ENCODE results near the gene BICRA. TPM values are rescaled to one million over a fixed set of nuclear protein-coding genes. Genes with fewer than 3 reads are reported as not detected.
A peak's percentile ranks its signal among the peaks of the same experiment; 100 is the strongest.

The BICRA gene
- total and polyA plus RNA-seq, 2 donors (not counting 1 experiment from before 2014, with no cell fraction given): 14.1 to 34.7 TPM

GRCh38 chr19:47609906-47610894, 1.3 kb downstream of the BICRA start:
- Histone ChIP-seq H4K20me1 (ENCODE audit: control insufficient read depth, insufficient read depth, low read length, poor library complexity, severe bottlenecking) (peaks cover 56% of the 10 kb centered on the region), H2AFZ (ENCODE audit: insufficient read depth, low read depth, low read length, poor library complexity, severe bottlenecking) (peak overlapping the region; percentile 94), H3K9me3 (ENCODE audit: control extremely low read depth in 1 of 3, control insufficient read depth in 2 of 3, insufficient read depth in 1 of 3, low read length in 2 of 3) (peaks cover 0 to 5% (median 0%) of the 10 kb centered on the region in 3 donors), H3K4me2 (replicated peaks; ENCODE audit: low read depth, low read length, poor library complexity, severe bottlenecking) (peak overlapping the region; percentile 96), H3K27ac (ENCODE audit: low read length in 2 of 2) (peak overlapping the region; percentile 12 to 78), H3K36me3 (replicated peaks in 1 of 2; ENCODE audit: control extremely low read depth in 1 of 2, control insufficient read depth in 1 of 2, extremely low read depth in 1 of 2, insufficient read depth in 2 of 2, low read length in 1 of 2) (peaks cover 0 to 2% of the 10 kb centered on the region in 2 experiments), H3K79me2 (ENCODE audit: control insufficient read depth, insufficient read depth, low read length) (peaks cover 66% of the 10 kb centered on the region), H3K4me1 (ENCODE audit: control insufficient read depth in 2 of 2, insufficient read depth in 2 of 2, low read length in 2 of 2) (peaks cover 17 to 18% of the 10 kb centered on the region in 2 donors), H3K4me3 (ENCODE audit: control extremely low read depth in 1 of 5, extremely low read depth in 1 of 5, insufficient read depth in 1 of 5, low read depth in 2 of 5, low read length in 4 of 5) (peak overlapping the region; percentile 9 to 98 (median 88)), H3K9ac (ENCODE audit: low read length) (peak overlapping the region; percentile 82), H3K27me3 (replicated peaks in 1 of 4; ENCODE audit: control extremely low read depth in 1 of 4, control insufficient read depth in 3 of 4, insufficient read depth in 4 of 4, low read length in 3 of 4) (no peaks in the 10 kb centered on the region)
- DNase-seq (peak; percentile 57), ATAC-seq (ENCODE audit: low read depth) (no peak)
- peaks cover 3% of the 10 kb centered on the region for H3K9me3 Mint-ChIP-seq (ENCODE audit: insufficient read depth)
- ChIA-PET CTCF (interaction anchor here (0.5 to 2.4 kb wide), 7 partner anchors 10 to 375 kb away, joined by 3 to 7 read pairs (median 4); partner anchors contain the start of genes KPTN and NAPA), POLR2A (interaction anchor here (0.5 to 2.0 kb wide), 4 partner anchors 10 to 183 kb away, joined by 3 to 16 read pairs (median 4); no protein-coding TSS in a partner anchor)
- TF ChIP-seq EZH2 (IDR thresholded peaks at IDR 0.05; ENCODE audit: borderline replicate concordance, insufficient read depth, low read depth, low read length, poor library complexity, severe bottlenecking) (no peak), CTCF (IDR thresholded peaks at IDR 0.05) (no peak)
- peaks cover 40% of the 10 kb centered on the region for H3K4me1 Mint-ChIP-seq
- H3K4me3 Mint-ChIP-seq: peak overlapping the region; percentile 78
- H3K27me3 Mint-ChIP-seq: no peaks in the 10 kb centered on the region
- H3K27ac Mint-ChIP-seq: peak overlapping the region; percentile 81
- under 1% methylated on average over 41 of the region's 50 CpGs for WGBS (ENCODE audit: insufficient coverage)
- intact Hi-C loops (cut with micrococcal nuclease): loop anchor here (2.0 to 10.0 kb wide), 5 partner anchors 125 to 1595 kb away; partner anchors contain the start of genes INAFM1, KPTN, NOP53 and ZC3H4
